Measurements from ENCODE around the gene CDH6.

The CDH6 gene

GRCh38 chr5:31204958-31205357 lies 11.5 kb downstream of the CDH6 start:
- no peak for DNase-seq

GRCh38 chr5:31208043-31208442 lies 14.6 kb downstream of the CDH6 start:
- no peak for DNase-seq

GRCh38 chr5:31209334-31209733 lies 15.8 kb downstream of the CDH6 start:
- no peak for DNase-seq

- no peak for DNase-seq
Observed at GRCh38 chr5:31211098-31211497, 17.6 kb downstream of the CDH6 start.

GRCh38 chr5:31213257-31213656 lies 19.8 kb downstream of the CDH6 start:
- DNase-seq, result no peak

GRCh38 chr5:31213705-31214121 lies 20.2 kb downstream of the CDH6 start:
- no peak for DNase-seq

- DNase-seq, result no peak
Observed at GRCh38 chr5:31214229-31214628, 20.7 kb downstream of the CDH6 start.

GRCh38 chr5:31215236-31215635 lies 21.8 kb downstream of the CDH6 start:
- no peak for DNase-seq

- DNase-seq, result no peak
Observed at GRCh38 chr5:31217446-31217845, 24.0 kb downstream of the CDH6 start.

- DNase-seq, result no peak
Observed at GRCh38 chr5:31218978-31219377, 25.5 kb downstream of the CDH6 start.

- no peak for DNase-seq
Observed at GRCh38 chr5:31221001-31221400, 27.5 kb downstream of the CDH6 start.

- DNase-seq, result no peak
Observed at GRCh38 chr5:31225118-31225517, 31.6 kb downstream of the CDH6 start.

- DNase-seq, result no peak
Observed at GRCh38 chr5:31225613-31226012, 32.1 kb downstream of the CDH6 start.

GRCh38 chr5:31226651-31227050 lies 33.2 kb downstream of the CDH6 start:
- no peak for DNase-seq

GRCh38 chr5:31229266-31229665 lies 35.8 kb downstream of the CDH6 start:
- no peak for DNase-seq

- no peak for DNase-seq
Observed at GRCh38 chr5:31231177-31231838, 37.8 kb downstream of the CDH6 start.

- DNase-seq, result no peak
Observed at GRCh38 chr5:31232273-31232888, 38.9 kb downstream of the CDH6 start.

GRCh38 chr5:31235381-31235780 lies 41.9 kb downstream of the CDH6 start:
- DNase-seq, result no peak

- DNase-seq, result no peak
Observed at GRCh38 chr5:31236339-31236738, 42.9 kb downstream of the CDH6 start.

GRCh38 chr5:31237174-31237573 lies 43.7 kb downstream of the CDH6 start:
- DNase-seq, result no peak

- no peak for DNase-seq
Observed at GRCh38 chr5:31238497-31238896, 45.0 kb downstream of the CDH6 start.

- no peak for DNase-seq
Observed at GRCh38 chr5:31244921-31245320, 51.4 kb downstream of the CDH6 start.

- no peak for DNase-seq
Observed at GRCh38 chr5:31247381-31247780, 53.9 kb downstream of the CDH6 start.

GRCh38 chr5:31250201-31250600 lies 56.7 kb downstream of the CDH6 start:
- no peak for DNase-seq

GRCh38 chr5:31251032-31251431 lies 57.5 kb downstream of the CDH6 start:
- DNase-seq, result no peak

Data from CD4-positive, alpha-beta T cell treated with Interleukin-17A for 1 hour (primary cell).